Fibroblast of the aortic adventitia (primary cell): ENCODE data around the gene ADCY2. TPM values are rescaled to one million over a fixed set of nuclear protein-coding genes. Genes with fewer than 3 reads are reported as not detected.

ENCODE experiments used
- DNase-seq: peaks from one replicate; pipeline ENCODE4 v3.0.0-alpha.2; 2010; ENCODE audit warnings: low read depth
- H3K4me3 ChIP-seq: 2 replicates; pipeline ENCODE4 v1.5.1; 2011; ENCODE audit warnings: low read depth, mild to moderate bottlenecking, control low read depth, low read length, moderate library complexity
- total RNA-seq: library from RNA; depleted of rRNA; stranded (reverse); fragments of >200 nt; gene quantifications from 2 replicates; pipeline ENCODE4 v1.2.3, GENCODE V29; 2012; ENCODE audit warnings: low replicate concordance
- TF ChIP-seq, protein P1 (sequence below): IDR thresholded peaks from 2 replicates; pipeline ENCODE4 v1.5.1; 2011; ENCODE audit warnings: mild to moderate bottlenecking, low read length, control low read depth, inconsistent platforms; ENCODE audit not compliant: insufficient read depth

Gene ADCY2
- total RNA-seq, 1 donor = 0.09 TPM

DNA sequence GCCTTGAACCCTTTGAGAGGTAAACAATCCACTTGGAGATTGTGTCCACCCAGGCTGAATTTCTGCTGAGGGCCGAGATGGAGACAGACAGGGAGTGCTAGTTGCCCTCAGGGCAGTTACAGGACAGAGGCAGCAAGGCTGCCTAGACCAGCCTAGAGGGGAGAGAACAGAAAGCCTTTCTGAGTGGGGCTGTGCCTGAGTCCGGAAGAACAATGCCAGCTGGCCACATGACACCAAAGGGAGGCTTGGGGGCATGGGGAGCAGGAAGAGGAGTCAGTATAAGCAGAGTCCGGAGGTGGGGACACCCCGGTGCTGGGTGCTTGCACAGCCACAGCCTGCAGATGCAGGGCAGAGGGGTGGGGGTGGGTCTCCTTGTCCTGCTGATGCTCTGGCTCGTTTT, 309.3 kb downstream of the ADCY2 start:
- DNase-seq = no peak
- TF ChIP-seq, protein P1, sequence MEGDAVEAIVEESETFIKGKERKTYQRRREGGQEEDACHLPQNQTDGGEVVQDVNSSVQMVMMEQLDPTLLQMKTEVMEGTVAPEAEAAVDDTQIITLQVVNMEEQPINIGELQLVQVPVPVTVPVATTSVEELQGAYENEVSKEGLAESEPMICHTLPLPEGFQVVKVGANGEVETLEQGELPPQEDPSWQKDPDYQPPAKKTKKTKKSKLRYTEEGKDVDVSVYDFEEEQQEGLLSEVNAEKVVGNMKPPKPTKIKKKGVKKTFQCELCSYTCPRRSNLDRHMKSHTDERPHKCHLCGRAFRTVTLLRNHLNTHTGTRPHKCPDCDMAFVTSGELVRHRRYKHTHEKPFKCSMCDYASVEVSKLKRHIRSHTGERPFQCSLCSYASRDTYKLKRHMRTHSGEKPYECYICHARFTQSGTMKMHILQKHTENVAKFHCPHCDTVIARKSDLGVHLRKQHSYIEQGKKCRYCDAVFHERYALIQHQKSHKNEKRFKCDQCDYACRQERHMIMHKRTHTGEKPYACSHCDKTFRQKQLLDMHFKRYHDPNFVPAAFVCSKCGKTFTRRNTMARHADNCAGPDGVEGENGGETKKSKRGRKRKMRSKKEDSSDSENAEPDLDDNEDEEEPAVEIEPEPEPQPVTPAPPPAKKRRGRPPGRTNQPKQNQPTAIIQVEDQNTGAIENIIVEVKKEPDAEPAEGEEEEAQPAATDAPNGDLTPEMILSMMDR = no peak
- H3K4me3 ChIP-seq = no peak overlapping the region

DNA sequence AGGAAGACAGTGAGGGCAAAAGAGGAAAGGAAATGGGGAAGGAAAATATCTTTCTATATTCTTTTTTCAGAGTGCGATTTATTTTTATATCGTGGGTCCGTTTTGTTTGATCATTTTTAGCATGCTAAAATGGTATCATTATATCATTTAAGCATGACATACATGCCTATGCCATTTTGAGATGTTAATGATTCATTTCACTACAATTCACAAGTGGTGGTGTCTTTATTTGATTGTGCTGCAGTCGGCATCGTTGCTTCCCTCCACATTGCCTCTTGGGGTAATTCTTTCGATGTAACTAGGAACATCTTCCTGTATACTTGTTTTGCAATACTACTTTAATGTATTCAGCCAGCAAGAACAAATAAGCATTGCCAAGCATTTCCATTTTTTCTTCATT, 309.8 kb downstream of the ADCY2 start:
- TF ChIP-seq, protein P1 = no peak
- DNase-seq = no peak
- no peak overlapping the region for H3K4me3 ChIP-seq

DNA sequence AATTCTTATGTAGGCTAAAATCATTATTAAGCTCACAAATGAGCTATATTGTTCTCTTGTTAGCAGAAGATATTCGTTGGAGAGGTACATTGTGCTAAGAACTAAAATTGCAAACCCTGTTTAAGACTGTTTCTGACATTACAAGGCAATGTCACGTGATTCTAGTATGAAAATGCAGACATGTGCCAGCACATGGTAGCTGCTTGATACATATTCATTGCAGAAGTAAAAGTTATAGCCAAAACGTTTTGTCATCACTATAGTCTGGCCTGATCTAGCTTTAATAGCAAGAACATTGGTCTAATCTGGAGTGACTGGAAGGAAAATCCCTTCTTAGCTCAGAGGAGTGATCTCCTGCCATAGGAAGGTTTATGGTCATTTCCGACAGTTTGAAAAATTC, 310.3 kb downstream of the ADCY2 start:
- H3K4me3 ChIP-seq = no peak overlapping the region
- TF ChIP-seq, protein P1 = no peak
- no peak for DNase-seq

DNA sequence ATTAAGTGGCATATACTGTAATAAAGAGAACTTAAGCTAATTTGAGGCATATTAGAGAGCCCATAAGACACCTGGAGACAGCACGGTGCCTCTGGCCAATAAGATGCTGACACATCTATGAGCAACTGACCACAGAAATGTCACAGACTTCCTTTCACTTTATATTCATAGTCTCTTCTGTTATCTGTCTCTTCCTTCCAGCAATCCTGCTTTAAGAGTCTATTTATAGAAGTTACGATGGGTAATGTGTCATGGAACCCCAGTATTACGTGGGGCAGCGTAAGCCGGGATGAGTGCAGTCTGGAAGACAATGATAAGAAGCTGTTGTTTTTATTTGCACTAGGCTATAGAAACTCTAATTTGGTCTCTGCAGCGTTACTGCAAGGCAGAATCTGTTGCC, 318.2 kb downstream of the ADCY2 start:
- H3K4me3 ChIP-seq = no peak overlapping the region
- peak; percentile 4 for DNase-seq
- TF ChIP-seq, protein P1 = no peak

DNA sequence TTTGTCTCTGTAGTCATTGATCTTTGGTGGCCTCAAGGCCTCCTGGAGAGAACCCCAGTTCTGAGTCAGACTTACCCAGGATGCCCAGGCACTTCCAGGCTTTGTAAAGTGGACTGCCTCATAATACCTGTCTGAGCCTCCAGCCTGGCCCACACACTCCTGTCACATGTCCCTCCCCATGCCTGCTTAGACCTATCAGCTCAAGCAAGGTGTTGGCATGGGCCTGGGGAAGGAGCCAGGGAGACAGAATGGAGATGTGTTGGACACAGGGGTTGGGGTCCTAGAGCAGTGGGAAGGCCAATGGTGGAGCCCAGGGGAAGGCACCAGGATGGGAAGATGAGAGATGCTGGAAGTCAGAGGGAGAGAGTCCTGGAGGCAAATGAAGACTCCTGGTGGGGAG, 318.8 kb downstream of the ADCY2 start:
- H3K4me3 ChIP-seq = no peak overlapping the region
- DNase-seq = no peak
- TF ChIP-seq, protein P1 = no peak

DNA sequence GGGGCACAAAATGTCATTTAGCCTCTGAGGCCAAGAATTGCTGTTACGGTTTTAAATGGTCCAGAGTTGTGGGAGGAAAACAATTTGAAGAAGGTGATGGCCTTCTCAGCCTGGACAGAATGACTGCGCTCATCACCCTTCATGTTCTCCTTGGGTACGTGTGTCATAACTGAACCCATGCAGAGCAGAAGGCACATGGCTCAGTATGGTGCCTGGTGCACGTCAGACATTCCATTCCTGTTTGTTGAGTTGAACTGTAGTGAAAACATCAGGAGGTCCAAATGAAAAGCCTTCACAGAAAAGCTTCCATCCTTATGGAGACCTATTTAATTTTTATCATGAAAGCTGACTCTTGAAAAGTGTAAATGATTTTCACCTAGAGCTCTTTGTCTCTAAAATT, 321.8 kb downstream of the ADCY2 start:
- DNase-seq = no peak
- TF ChIP-seq, protein P1 = no peak
- H3K4me3 ChIP-seq = no peak overlapping the region

DNA sequence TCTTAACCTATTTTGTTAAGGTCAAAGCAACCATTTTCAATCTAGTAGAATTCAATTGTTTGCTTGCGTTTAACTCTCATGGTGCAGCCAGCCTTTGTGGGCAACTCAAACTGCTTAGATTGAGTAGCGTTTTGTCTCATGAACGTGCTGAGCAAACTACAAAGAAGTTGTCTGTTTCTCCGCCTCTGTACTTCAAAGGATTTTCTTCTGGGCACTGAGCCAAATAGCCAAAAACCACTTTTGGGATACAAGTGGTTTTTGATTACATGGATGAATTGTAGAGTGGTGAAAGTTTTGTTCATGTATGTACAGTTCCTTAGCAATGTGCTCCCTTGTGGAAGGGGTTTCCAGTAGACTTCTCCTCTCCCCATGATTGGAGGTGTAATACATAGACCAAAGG, 332.1 kb downstream of the ADCY2 start:
- no peak for DNase-seq
- no peak overlapping the region for H3K4me3 ChIP-seq

More for the DNA sequence above, 332.1 kb downstream of the ADCY2 start:
- TF ChIP-seq, protein P1 = no peak
